NB4 (cell line): ENCODE measurements around the gene EMP2.

Source experiments
- MYC ChIP-seq: IDR thresholded peaks from 2 replicates; pipeline ENCODE4 v1.6.1; 2011; ENCODE audit warnings: low read depth, low read length
- POLR2A ChIP-seq: IDR thresholded peaks from 2 replicates; pipeline ENCODE4 v1.6.1; 2011; ENCODE audit warnings: mild to moderate bottlenecking; ENCODE audit not compliant: insufficient read length; ENCODE audit errors: extremely low read depth
- TF ChIP-seq, protein P1 (sequence below): IDR thresholded peaks from one replicate; pipeline ENCODE4 v1.5.1; 2012; ENCODE audit warnings: low read depth, low read length
- TF ChIP-seq, protein P2 (sequence below): IDR thresholded peaks from 2 replicates; pipeline ENCODE4 v1.6.1; 2011; ENCODE audit warnings: low read depth, low read length

DNA sequence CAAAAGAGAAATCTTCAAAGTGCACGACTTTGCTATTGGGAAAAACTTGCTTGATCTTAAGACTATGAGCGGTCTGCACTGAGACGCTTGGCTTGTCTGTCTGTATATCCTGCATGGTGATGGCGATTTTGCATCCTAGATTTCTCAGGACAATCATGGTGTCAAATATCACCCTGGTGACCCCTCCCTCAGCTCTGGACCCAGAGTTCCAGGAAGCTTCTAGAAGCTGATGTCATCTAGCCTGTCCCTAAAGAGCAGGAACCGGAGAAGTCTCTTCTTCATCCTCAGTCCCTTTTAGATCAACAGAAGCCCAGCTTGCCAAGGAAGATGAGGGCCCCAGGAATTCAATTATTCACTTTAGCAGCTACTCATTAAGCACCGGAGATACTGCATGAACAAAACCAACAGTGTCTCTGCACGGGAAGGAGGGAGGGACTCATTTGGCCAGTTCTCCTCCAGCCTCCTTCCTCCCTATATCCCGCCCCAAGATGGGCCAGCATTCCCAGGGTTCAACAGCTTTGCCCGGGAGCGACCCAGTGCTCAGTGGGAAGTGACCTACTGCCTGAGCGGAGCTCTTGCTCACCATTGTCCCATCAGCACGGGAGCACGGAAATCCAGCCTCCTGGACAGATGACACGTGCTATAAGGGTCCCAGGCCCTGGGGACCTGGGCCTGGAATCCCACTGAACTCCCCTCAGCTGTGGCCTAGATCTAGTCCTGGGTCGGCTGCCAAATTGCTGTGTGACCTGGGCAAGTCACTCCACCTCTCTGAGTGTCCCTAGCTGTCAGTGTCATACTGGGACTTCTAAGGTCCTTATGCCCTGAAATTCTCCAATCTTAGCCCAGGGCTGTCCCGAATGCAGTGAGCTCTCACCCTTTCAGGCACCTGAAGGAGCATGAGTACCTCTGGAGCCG is 3.8 kb downstream of the EMP2 start:
- TF ChIP-seq, protein P1, sequence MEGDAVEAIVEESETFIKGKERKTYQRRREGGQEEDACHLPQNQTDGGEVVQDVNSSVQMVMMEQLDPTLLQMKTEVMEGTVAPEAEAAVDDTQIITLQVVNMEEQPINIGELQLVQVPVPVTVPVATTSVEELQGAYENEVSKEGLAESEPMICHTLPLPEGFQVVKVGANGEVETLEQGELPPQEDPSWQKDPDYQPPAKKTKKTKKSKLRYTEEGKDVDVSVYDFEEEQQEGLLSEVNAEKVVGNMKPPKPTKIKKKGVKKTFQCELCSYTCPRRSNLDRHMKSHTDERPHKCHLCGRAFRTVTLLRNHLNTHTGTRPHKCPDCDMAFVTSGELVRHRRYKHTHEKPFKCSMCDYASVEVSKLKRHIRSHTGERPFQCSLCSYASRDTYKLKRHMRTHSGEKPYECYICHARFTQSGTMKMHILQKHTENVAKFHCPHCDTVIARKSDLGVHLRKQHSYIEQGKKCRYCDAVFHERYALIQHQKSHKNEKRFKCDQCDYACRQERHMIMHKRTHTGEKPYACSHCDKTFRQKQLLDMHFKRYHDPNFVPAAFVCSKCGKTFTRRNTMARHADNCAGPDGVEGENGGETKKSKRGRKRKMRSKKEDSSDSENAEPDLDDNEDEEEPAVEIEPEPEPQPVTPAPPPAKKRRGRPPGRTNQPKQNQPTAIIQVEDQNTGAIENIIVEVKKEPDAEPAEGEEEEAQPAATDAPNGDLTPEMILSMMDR, result no peak
- TF ChIP-seq, protein P2, sequence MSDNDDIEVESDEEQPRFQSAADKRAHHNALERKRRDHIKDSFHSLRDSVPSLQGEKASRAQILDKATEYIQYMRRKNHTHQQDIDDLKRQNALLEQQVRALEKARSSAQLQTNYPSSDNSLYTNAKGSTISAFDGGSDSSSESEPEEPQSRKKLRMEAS, result no peak
- TF ChIP-seq POLR2A (no peak), MYC (no peak)
